Posterior vena cava (tissue), 2 donors: ENCODE results near the gene DSC3. TPM values are rescaled to one million over a fixed set of nuclear protein-coding genes. Genes with fewer than 3 reads are reported as not detected.
"Not testable (repeated sequence)": the region's sequence is repeated elsewhere in the genome, so short reads cannot be mapped to it uniquely, and the experiment has no call there.

Experiments
- DNase-seq: peaks from one replicate; pipeline ENCODE4 v3.0.0-alpha.2; 2020; ENCODE audit warnings: low spot score
- intact Hi-C, 2 donors: fragments of 100-400 bp; cut with DNase I; formaldehyde crosslinking; loops; one replicate each; pipeline versions ENCODE4 v1.14.1 to v1.14.2; 2022 to 2023
- total RNA-seq, 2 donors: library from RNA; stranded (reverse); fragmentation: NEBNext Ultra II Directional; extraction: Animal tissue kit (Norgen Biotek cat#: 25700); gene quantifications; one replicate each; pipeline ENCODE4 v1.2.1, GENCODE V29; 2021
- donor health status: DM: yes; HTN: yes; CAD: no.
- donor health status: DM: yes; HTN: yes; CAD: no.

The DSC3 gene
- total RNA-seq, 2 donors from 2014 or later, result 0.32 to 0.43 TPM

GRCh38 chr18:31043709-31044108, 1.2 kb upstream of the DSC3 start:
- DNase-seq, result no peak
- intact Hi-C loops, result no loop called here

- intact Hi-C loops, result no loop called here
- DNase-seq, result no peak
Observed at GRCh38 chr18:31042084-31042405, 497 bp downstream of the DSC3 start.

- intact Hi-C loops, result no loop called here
- DNase-seq, result no peak
Observed at GRCh38 chr18:31041271-31042083, 1.1 kb downstream of the DSC3 start.

- DNase-seq, result no peak
- intact Hi-C loops, result no loop called here
Observed at GRCh38 chr18:31040686-31041270, 1.8 kb downstream of the DSC3 start.

GRCh38 chr18:31039426-31039825, 3.1 kb downstream of the DSC3 start:
- intact Hi-C loops, result no loop called here
- no peak for DNase-seq

- DNase-seq, intact Hi-C loops: not testable (repeated sequence)
Observed at GRCh38 chr18:31037686-31038085, 4.9 kb downstream of the DSC3 start.

GRCh38 chr18:31034541-31034940, 8.0 kb downstream of the DSC3 start:
- intact Hi-C loops, result no loop called here
- no peak for DNase-seq

GRCh38 chr18:31030574-31031278, 11.8 kb downstream of the DSC3 start:
- intact Hi-C loops, result no loop called here

GRCh38 chr18:31015715-31016434, 26.7 kb downstream of the DSC3 start:
- no peak for DNase-seq
- intact Hi-C loops, result no loop called here

More at GRCh38 chr18:31030574-31031278, 11.8 kb downstream of the DSC3 start:
- no peak for DNase-seq

- DNase-seq, intact Hi-C loops: not testable (repeated sequence)
Observed at GRCh38 chr18:31011455-31011854, 31.1 kb downstream of the DSC3 start.

- DNase-seq, result no peak
- intact Hi-C loops, result no loop called here
Observed at GRCh38 chr18:31010601-31011000, 31.9 kb downstream of the DSC3 start.

- DNase-seq, result no peak
- intact Hi-C loops, result no loop called here
Observed at GRCh38 chr18:30999887-31000628, 42.5 kb downstream of the DSC3 start.

- DNase-seq, result no peak
- intact Hi-C loops, result no loop called here
Observed at GRCh38 chr18:30999186-30999585, 43.4 kb downstream of the DSC3 start.

- intact Hi-C loops, result no loop called here
- no peak for DNase-seq
Observed at GRCh38 chr18:30997223-30997622, 45.3 kb downstream of the DSC3 start.

- DNase-seq, result no peak
- intact Hi-C loops, result no loop called here
Observed at GRCh38 chr18:30992231-30992630, 50.3 kb downstream of the DSC3 start.

GRCh38 chr18:30991397-30991796, 51.1 kb downstream of the DSC3 start:
- no peak for DNase-seq
- intact Hi-C loops, result no loop called here

GRCh38 chr18:30989141-30989540, 53.4 kb downstream of the DSC3 start:
- intact Hi-C loops, result no loop called here

GRCh38 chr18:30988440-30988839, 54.1 kb downstream of the DSC3 start:
- intact Hi-C loops, result no loop called here
- DNase-seq, result no peak

More at GRCh38 chr18:30989141-30989540, 53.4 kb downstream of the DSC3 start:
- no peak for DNase-seq
